H9 (cell line): ENCODE measurements around the gene IL18R1. TPM values are rescaled to one million over a fixed set of nuclear protein-coding genes. Genes with fewer than 3 reads are reported as not detected.

ENCODE experiments used
- DNase-seq: peaks from one replicate; pipeline ENCODE4 v3.0.0-alpha.2; 2017
- H2AFZ ChIP-seq: one replicate; pipeline ENCODE4 v1.6.1; 2013; ENCODE audit warnings: mild to moderate bottlenecking, low read length, control low read depth, moderate library complexity
- H2AK5ac ChIP-seq: 2 replicates; pipeline ENCODE4 v1.6.1; 2013; ENCODE audit warnings: low read length, control low read depth, mixed read lengths; ENCODE audit not compliant: insufficient read length
- H2BK120ac ChIP-seq: one replicate; pipeline ENCODE4 v1.6.1; 2013; ENCODE audit warnings: low read depth, mild to moderate bottlenecking, low read length, control low read depth, inconsistent platforms; ENCODE audit not compliant: poor library complexity, severe bottlenecking
- H2BK12ac ChIP-seq: 2 replicates; pipeline ENCODE4 v1.6.1; 2013; ENCODE audit warnings: low read length, control low read depth, mixed read lengths, low read depth; ENCODE audit not compliant: insufficient read length
- H2BK15ac ChIP-seq: 2 replicates; pipeline ENCODE4 v1.6.1; 2013; ENCODE audit warnings: low read depth, low read length, control low read depth
- H2BK20ac ChIP-seq: one replicate; pipeline ENCODE4 v1.6.1; 2013; ENCODE audit warnings: low read depth, mild to moderate bottlenecking, low read length, control low read depth, inconsistent platforms; ENCODE audit not compliant: poor library complexity, severe bottlenecking
- H2BK5ac ChIP-seq: 2 replicates; pipeline ENCODE4 v1.6.1; 2013; ENCODE audit warnings: low read length, control low read depth, mixed read lengths; ENCODE audit not compliant: insufficient read length
- H3K14ac ChIP-seq: 2 replicates; pipeline ENCODE4 v1.6.1; 2013; ENCODE audit warnings: low read length, control low read depth; ENCODE audit not compliant: insufficient read depth
- H3K18ac ChIP-seq: 2 replicates; pipeline ENCODE4 v1.6.1; 2013; ENCODE audit warnings: low read depth, mild to moderate bottlenecking, mixed read lengths, low read length, control low read depth; ENCODE audit not compliant: insufficient read length
- H3K23ac ChIP-seq: 2 replicates; pipeline ENCODE4 v1.6.1; 2013; ENCODE audit warnings: low read length, control low read depth, mixed read lengths, low read depth; ENCODE audit not compliant: insufficient read length
- H3K23me2 ChIP-seq: 2 replicates; pipeline ENCODE4 v1.6.1; 2013; ENCODE audit warnings: low read depth, mild to moderate bottlenecking, mixed read lengths, low read length, control low read depth; ENCODE audit not compliant: insufficient read length, poor library complexity, severe bottlenecking
- H3K27ac ChIP-seq: 2 replicates; pipeline ENCODE4 v1.5.1; 2013; ENCODE audit warnings: low read length, control low read depth, mixed read lengths, low read depth; ENCODE audit not compliant: insufficient read length
- H3K27me3 ChIP-seq: 2 replicates; pipeline ENCODE4 v1.6.1; 2013; ENCODE audit warnings: low read length, control low read depth, inconsistent platforms; ENCODE audit not compliant: insufficient read depth
- H3K4ac ChIP-seq: 2 replicates; pipeline ENCODE4 v1.6.1; 2013; ENCODE audit warnings: low read depth, mild to moderate bottlenecking, control low read depth, inconsistent platforms, low read length, moderate library complexity
- H3K4me1 ChIP-seq: 2 replicates; pipeline ENCODE4 v1.6.1; 2013; ENCODE audit warnings: low read length, control low read depth, inconsistent platforms; ENCODE audit not compliant: insufficient read depth
- H3K4me2 ChIP-seq: 2 replicates; pipeline ENCODE4 v1.6.1; 2013; ENCODE audit warnings: low read length, control low read depth, mixed read lengths; ENCODE audit not compliant: insufficient read length, insufficient read depth
- H3K56ac ChIP-seq: 2 replicates; pipeline ENCODE4 v1.6.1; 2013; ENCODE audit warnings: low read depth, mild to moderate bottlenecking, mixed read lengths, low read length, control low read depth; ENCODE audit not compliant: insufficient read length
- H3K79me1 ChIP-seq: 2 replicates; pipeline ENCODE4 v1.6.1; 2013; ENCODE audit warnings: low read depth, mild to moderate bottlenecking, moderate library complexity, low read length, control low read depth, inconsistent platforms; ENCODE audit not compliant: insufficient read depth, poor library complexity, severe bottlenecking
- H3K79me2 ChIP-seq: 2 replicates; pipeline ENCODE4 v1.6.1; 2013; ENCODE audit warnings: low read length, control low read depth, inconsistent platforms; ENCODE audit not compliant: insufficient read depth
- H3K9ac ChIP-seq: 2 replicates; pipeline ENCODE4 v1.6.1; 2013; ENCODE audit warnings: low read length, control low read depth, mixed read lengths; ENCODE audit not compliant: insufficient read length; ENCODE audit errors: extremely low read depth
- H3K9me3 ChIP-seq: one replicate; pipeline ENCODE4 v1.6.1; 2013; ENCODE audit warnings: low read depth, low read length, inconsistent platforms; ENCODE audit not compliant: control insufficient read depth
- H3T11ph ChIP-seq: one replicate; pipeline ENCODE4 v1.6.1; 2013; ENCODE audit warnings: mild to moderate bottlenecking, low read length, control low read depth, inconsistent platforms
- H4K20me1 ChIP-seq: one replicate; pipeline ENCODE4 v1.6.1; 2013; ENCODE audit not compliant: control insufficient read depth, insufficient read length, insufficient read depth
- H4K5ac ChIP-seq: 2 replicates; pipeline ENCODE4 v1.6.1; 2013; ENCODE audit warnings: low read depth, mild to moderate bottlenecking, mixed read lengths, low read length, control low read depth; ENCODE audit not compliant: insufficient read length
- H4K8ac ChIP-seq: replicated peaks from 2 replicates; pipeline ENCODE4 v1.6.1; 2013; ENCODE audit warnings: low read length, control low read depth, mixed read lengths, low read depth; ENCODE audit not compliant: insufficient read length
- H4K91ac ChIP-seq: 2 replicates; pipeline ENCODE4 v1.6.1; 2013; ENCODE audit warnings: low read depth, mild to moderate bottlenecking, moderate library complexity, mixed read lengths, low read length, control low read depth; ENCODE audit not compliant: insufficient read length
- H3K27ac Mint-ChIP-seq, 3 experiments: 2 replicates in 2 of 3; 3 replicates in 1 of 3; pipeline ENCODE4 v1.8.0; 2020 to 2021; ENCODE audit warnings: mixed read lengths in 3 of 3, mild to moderate bottlenecking in 1 of 3, moderate library complexity in 1 of 3
- H3K27me3 Mint-ChIP-seq: 2 replicates; pipeline ENCODE4 v1.8.0; 2021; ENCODE audit warnings: low read depth, mild to moderate bottlenecking, moderate library complexity, mixed read lengths
- H3K36me3 Mint-ChIP-seq, 3 experiments: 2 replicates in 2 of 3; 3 replicates in 1 of 3; pipeline ENCODE4 v1.8.0; 2020 to 2021; ENCODE audit warnings: low read depth in 3 of 3, mixed read lengths in 3 of 3; ENCODE audit not compliant: insufficient read depth in 1 of 3
- H3K4me1 Mint-ChIP-seq, 2 experiments: 2 replicates each; pipeline ENCODE4 v1.8.0; 2020; ENCODE audit warnings: mixed read lengths in 2 of 2
- H3K4me3 Mint-ChIP-seq, 2 experiments: 2 replicates in 1 of 2; 3 replicates in 1 of 2; pipeline ENCODE4 v1.8.0; 2020 to 2021; ENCODE audit warnings: mild to moderate bottlenecking in 2 of 2, mixed read lengths in 2 of 2, moderate library complexity in 1 of 2
- H3K9me3 Mint-ChIP-seq, 2 experiments: 2 replicates in 1 of 2; 3 replicates in 1 of 2; pipeline ENCODE4 v1.8.0; 2020; ENCODE audit warnings: mild to moderate bottlenecking in 2 of 2, mixed read lengths in 2 of 2, moderate library complexity in 1 of 2
- CTCF ChIP-seq: fragments of 200-600 bp; sonication (generic); conservative IDR thresholded peaks from 3 replicates; pipeline ENCODE4 v1.8.0; 2021; ENCODE audit warnings: antibody characterized with exemption, mild to moderate bottlenecking
- WGBS: extraction: QIAGEN DNeasy Blood & Tissue Kit; methylation state at CpG from one replicate; pipeline ENCODE4 v1.1.7; 2013; ENCODE audit warnings: missing lambda C conversion rate, low lambda C conversion rate, mixed read lengths; ENCODE audit not compliant: insufficient read length; ENCODE audit errors: extremely low coverage; 5-methylcytosine and 5-hydroxymethylcytosine counted together
- total RNA-seq: library from RNA; stranded (reverse); gene quantifications from 2 replicates; pipeline ENCODE4 v1.2.1, GENCODE V29; 2021

The IL18R1 gene
- total RNA-seq, 1 experiment from 2014 or later: not detected

- Mint-ChIP-seq H3K4me1 (no peaks in the 10 kb centered on the region), H3K36me3 (no peaks in the 10 kb centered on the region), H3K9me3 (no peaks in the 10 kb centered on the region), H3K27me3 (no peaks in the 10 kb centered on the region), H3K27ac (no peak overlapping the region), H3K4me3 (no peak overlapping the region)
- Histone ChIP-seq H2BK5ac (no peak overlapping the region), H3K79me1 (no peaks in the 10 kb centered on the region), H2AK5ac (no peak overlapping the region), H3K4me1 (no peaks in the 10 kb centered on the region), H2BK12ac (no peak overlapping the region), H2BK20ac (no peak overlapping the region), H3K18ac (no peak overlapping the region), H3K27ac (no peak overlapping the region), H4K8ac (no peak overlapping the region), H2BK15ac (no peak overlapping the region), H3K4ac (no peak overlapping the region), H3K9me3 (no peaks in the 10 kb centered on the region), H3K23ac (no peak overlapping the region), H2AFZ (no peak overlapping the region), H4K20me1 (no peaks in the 10 kb centered on the region), H3K23me2 (no peaks in the 10 kb centered on the region), H3T11ph (no peak overlapping the region), H3K56ac (no peak overlapping the region), H3K79me2 (no peaks in the 10 kb centered on the region), H3K14ac (no peak overlapping the region), H4K5ac (no peak overlapping the region), H3K9ac (no peak overlapping the region), H4K91ac (no peak overlapping the region), H3K27me3 (no peaks in the 10 kb centered on the region), H3K4me2 (no peak overlapping the region), H2BK120ac (no peak overlapping the region)
- no peak for DNase-seq
- no CpG with 5 or more reads among the region's 4 CpGs for WGBS
- TF ChIP-seq CTCF: no peak
These were observed 81.5 kb downstream of the IL18R1 start for GRCh38 chr2:102437122-102437521.
